Immature natural killer cell (primary cell): Measurements from ENCODE around the gene NXPH4. TPM values are rescaled to one million over a fixed set of nuclear protein-coding genes. Genes with fewer than 3 reads are reported as not detected.

Experiments
- DNase-seq, 3 donors: peaks; one replicate each; pipeline ENCODE4 v3.0.0; 2022; ENCODE audit warnings: mixed read lengths in 1 of 3
- H3K27ac Mint-ChIP-seq, 6 donors: one replicate each; pipeline ENCODE4 v1.8.0; 2020; ENCODE audit warnings: mixed read lengths in 6 of 6, mild to moderate bottlenecking in 5 of 6, inconsistent platforms in 4 of 6, moderate library complexity in 3 of 6
- H3K27me3 Mint-ChIP-seq, 3 donors: one replicate each; pipeline ENCODE4 v1.8.0; 2020 to 2021; ENCODE audit warnings: low read depth in 3 of 3, mild to moderate bottlenecking in 3 of 3, mixed read lengths in 3 of 3, moderate library complexity in 3 of 3, inconsistent platforms in 1 of 3
- H3K36me3 Mint-ChIP-seq, 3 donors: one replicate each; pipeline ENCODE4 v1.8.0; 2020; ENCODE audit warnings: mixed read lengths in 3 of 3, inconsistent platforms in 2 of 3, mild to moderate bottlenecking in 2 of 3
- H3K4me1 Mint-ChIP-seq, 2 donors: one replicate each; pipeline ENCODE4 v1.8.0; 2020; ENCODE audit warnings: inconsistent platforms in 2 of 2, mild to moderate bottlenecking in 2 of 2, mixed read lengths in 2 of 2, moderate library complexity in 1 of 2
- H3K4me3 Mint-ChIP-seq, 5 donors: one replicate each; pipeline ENCODE4 v1.8.0; 2020; ENCODE audit warnings: mild to moderate bottlenecking in 5 of 5, mixed read lengths in 5 of 5, inconsistent platforms in 3 of 5, moderate library complexity in 3 of 5
- H3K9me3 Mint-ChIP-seq, 6 donors: one replicate each; pipeline ENCODE4 v1.8.0; 2020; ENCODE audit warnings: mild to moderate bottlenecking in 6 of 6, mixed read lengths in 6 of 6, inconsistent platforms in 4 of 6, moderate library complexity in 3 of 6
- polyA plus RNA-seq, 3 donors: library from polyadenylated mRNA; unstranded; fragments of 300-500 nt; fragmentation: Illumina TruSeq; gene quantifications; one replicate each; pipeline ENCODE4 v1.2.3, GENCODE V29; 2021

NXPH4 gene
- polyA plus RNA-seq, 3 donors from 2014 or later, result not detected

DNA sequence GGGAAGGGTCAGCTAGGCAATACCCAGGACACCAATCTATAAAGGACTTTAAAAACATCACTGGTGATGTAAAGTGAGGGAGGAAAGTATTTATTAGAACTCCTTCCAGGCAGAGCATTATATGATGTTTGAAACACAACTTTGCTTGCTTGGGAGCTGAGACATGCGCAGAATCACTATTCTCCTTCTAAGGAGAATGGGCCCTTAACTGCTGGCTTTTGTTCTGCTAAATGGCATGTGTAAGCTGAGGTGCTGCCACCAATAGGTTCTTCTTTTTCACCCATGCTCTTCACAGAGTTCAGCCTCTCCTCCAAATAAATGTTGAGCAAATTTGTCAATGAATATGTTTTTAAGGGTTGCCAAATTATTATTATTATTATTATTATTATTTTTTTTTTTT lies 30.4 kb downstream of the NXPH4 start:
- H3K4me1 Mint-ChIP-seq, result peaks cover 19 to 21% of the 10 kb centered on the region in 2 donors
- H3K36me3 Mint-ChIP-seq, result peaks cover 0 to 9% (median 0%) of the 10 kb centered on the region in 3 donors
- no peak overlapping the region for H3K4me3 Mint-ChIP-seq
- no peak for DNase-seq
- H3K27ac Mint-ChIP-seq, result no peak overlapping the region
- peaks cover 7 to 20% (median 15%) of the 10 kb centered on the region in 3 donors for H3K27me3 Mint-ChIP-seq
- H3K9me3 Mint-ChIP-seq, result no peaks in the 10 kb centered on the region

DNA sequence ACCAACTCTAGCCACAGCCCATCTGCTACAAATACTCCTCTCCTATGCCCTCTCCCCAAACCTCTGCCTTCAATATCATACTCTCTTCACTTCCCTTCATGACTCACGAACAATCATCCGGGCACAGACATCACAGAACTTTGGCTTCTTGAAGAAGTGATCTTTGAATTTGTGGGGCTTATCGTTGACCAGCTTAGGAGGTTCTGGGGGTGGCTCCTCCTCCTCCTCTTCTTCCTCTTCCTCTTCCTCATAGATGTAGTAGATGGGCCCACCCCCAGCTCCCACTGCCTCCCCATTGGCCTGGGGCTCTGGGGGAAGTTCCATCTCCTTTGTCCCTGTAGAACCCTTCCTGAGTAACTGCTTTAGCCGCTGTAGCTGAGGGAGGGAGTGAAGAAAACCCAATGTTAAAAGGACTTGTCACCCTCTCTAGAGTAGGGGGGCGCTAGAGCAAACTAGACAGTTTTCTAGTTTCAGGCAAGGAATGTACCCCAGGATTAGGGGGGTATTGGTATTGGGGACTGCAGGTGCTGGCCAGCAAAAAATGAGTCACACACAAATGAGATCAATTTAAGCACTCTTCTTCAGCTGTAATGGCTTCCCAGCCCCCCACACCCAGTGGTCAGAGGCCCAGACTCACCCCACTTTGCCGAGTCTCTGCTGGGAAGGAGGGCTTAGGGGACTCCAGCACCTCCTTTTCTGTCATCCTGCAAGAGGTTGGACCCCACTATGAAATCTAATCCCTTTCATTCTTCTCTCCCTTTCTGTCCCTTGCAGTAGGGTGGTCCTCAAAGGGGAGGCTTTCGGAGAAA lies 32.5 kb downstream of the NXPH4 start:
- Mint-ChIP-seq H3K4me1 (peaks cover 1 to 4% of the 10 kb centered on the region in 2 donors), H3K27me3 (peaks cover 1 to 5% (median 2%) of the 10 kb centered on the region in 3 donors), H3K27ac (peak overlapping the region in 1 of 6 donors; percentile 21), H3K9me3 (no peaks in the 10 kb centered on the region), H3K4me3 (no peak overlapping the region), H3K36me3 (peaks cover 4 to 12% (median 8%) of the 10 kb centered on the region in 3 donors)
- no peak for DNase-seq

DNA sequence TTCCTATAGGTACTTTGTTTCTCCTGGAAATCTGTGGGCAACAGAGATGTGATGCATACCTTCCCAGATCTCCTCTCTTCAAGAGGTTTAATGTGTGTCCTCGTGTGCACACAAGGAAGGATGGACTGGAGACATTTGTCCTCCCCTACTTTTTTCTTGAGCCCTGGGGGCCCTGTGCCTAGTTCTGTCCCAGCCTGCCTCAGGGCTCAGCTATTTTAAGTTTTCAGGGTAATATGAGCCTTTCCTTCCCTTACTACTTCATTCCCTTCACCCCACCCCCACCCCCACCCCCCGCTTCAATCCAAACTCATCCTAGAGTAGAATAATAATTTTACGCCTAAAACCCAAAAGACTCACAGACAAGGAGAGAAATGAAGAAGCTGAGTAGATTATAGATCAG lies 33.9 kb downstream of the NXPH4 start:
- H3K36me3 Mint-ChIP-seq, result peaks cover 8 to 12% (median 8%) of the 10 kb centered on the region in 3 donors
- H3K27ac Mint-ChIP-seq, result peak overlapping the region in 1 of 6 donors; percentile 11
- no peak overlapping the region for H3K4me3 Mint-ChIP-seq
- H3K27me3 Mint-ChIP-seq, result peaks cover 0 to 3% (median 2%) of the 10 kb centered on the region in 3 donors
- H3K9me3 Mint-ChIP-seq, result no peaks in the 10 kb centered on the region
- DNase-seq, result no peak
- H3K4me1 Mint-ChIP-seq, result no peaks in the 10 kb centered on the region

DNA sequence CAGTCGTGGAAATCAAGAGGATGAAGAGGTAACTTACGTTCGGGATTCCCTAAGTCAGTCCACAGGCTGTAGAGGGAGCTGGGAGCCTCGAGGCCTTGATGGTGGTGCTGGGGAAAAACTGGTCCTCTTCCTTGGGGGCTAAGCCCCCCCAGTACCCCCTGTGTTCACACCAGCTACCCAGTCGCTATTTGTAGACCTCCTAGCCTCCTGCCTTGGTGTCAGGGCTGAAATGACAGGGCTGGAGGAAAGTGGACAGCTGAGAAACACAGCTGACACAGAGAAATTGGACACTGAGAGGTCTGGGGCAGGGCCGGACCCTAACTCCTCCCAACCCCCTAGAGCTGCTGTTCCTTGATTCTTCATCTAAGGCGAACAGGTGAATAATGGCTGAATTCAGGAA lies 34.4 kb downstream of the NXPH4 start, which contains the start of gene STAC3:
TSS of gene STAC3 (minus strand) at position 232 of the 400 bp plus-strand sequence. CDS start 1,551 bp downstream, outside the sequence.
- Mint-ChIP-seq H3K27ac (peak within 1 kb of the TSS in 1 of 6 donors; percentile 11), H3K4me3 (no peak within 1 kb of the TSS), H3K27me3 (peaks cover 0 to 3% (median 2%) of the 10 kb centered on the region in 3 donors), H3K9me3 (no peaks in the 10 kb centered on the region), H3K4me1 (no peaks in the 10 kb centered on the region), H3K36me3 (peaks cover 8 to 12% (median 11%) of the 10 kb centered on the region in 3 donors)
- DNase-seq, result no peak

DNA sequence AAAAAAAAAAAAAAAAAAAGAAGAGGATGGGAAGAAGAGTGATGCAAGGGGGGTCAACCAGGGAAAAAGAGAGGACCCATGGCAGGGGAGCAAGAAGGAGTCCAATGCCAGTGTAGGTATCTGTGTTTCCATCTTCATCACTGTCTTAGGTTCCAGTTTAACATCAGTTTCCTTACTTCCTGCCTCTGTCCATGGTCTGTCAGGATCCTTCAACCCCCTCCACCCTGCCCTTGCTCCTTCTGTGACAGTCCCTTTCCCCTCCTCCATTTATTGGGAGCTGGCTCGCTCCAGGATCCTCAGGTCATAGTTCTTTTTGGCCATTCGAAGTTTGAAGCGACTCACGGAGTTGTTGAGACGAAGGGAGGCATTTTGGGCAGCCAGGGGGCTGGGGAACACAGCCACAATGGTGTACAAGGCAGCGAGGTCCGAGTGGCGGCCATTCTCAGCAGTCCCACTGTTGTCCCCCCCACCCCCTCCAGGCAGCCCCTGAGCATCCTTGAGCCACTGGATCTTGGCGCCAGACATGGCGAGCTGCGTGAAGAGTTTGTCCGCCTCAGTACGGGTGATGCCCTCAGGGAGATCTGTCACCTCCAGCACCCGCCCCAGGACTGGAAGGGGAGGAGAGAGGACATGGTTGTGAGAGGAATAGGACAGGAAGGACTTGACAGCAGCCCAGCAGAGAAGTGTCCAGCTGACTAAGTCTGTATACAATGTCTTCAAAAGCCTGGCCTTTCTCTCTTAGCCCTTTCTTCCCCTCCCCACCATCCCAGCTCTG lies 38.1 kb downstream of the NXPH4 start:
- peaks cover 7 to 35% (median 17%) of the 10 kb centered on the region in 3 donors for H3K36me3 Mint-ChIP-seq
- no peaks in the 10 kb centered on the region for H3K4me1 Mint-ChIP-seq
- no peak overlapping the region for H3K4me3 Mint-ChIP-seq
- no peak for DNase-seq
- H3K27ac Mint-ChIP-seq, result no peak overlapping the region
- H3K9me3 Mint-ChIP-seq, result no peaks in the 10 kb centered on the region
- H3K27me3 Mint-ChIP-seq, result peaks cover 0 to 3% (median 0%) of the 10 kb centered on the region in 3 donors

DNA sequence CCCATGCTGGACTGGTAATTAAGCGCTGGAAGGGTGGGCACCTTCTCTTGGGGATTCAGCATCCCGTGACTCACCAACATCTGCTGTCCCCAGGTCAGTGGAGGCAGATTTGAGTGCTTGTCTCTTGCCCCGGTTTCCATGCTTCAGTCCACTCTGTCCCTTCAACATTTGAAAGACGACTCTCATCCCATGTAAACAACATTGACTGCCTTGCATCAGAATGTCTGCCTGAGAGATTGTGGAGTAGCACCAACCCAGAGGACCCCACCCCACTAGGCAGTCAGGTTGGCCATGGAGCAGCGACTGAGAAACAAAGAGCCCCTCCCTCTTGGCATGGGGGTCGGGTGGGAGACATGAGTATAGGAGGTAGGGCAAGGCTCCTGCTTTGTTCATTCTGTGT lies 39.3 kb downstream of the NXPH4 start:
- no peaks in the 10 kb centered on the region for H3K9me3 Mint-ChIP-seq
- no peak overlapping the region for H3K4me3 Mint-ChIP-seq
- H3K4me1 Mint-ChIP-seq, result no peaks in the 10 kb centered on the region
- peaks cover 7 to 44% (median 24%) of the 10 kb centered on the region in 3 donors for H3K36me3 Mint-ChIP-seq
- H3K27ac Mint-ChIP-seq, result no peak overlapping the region
- H3K27me3 Mint-ChIP-seq, result no peaks in the 10 kb centered on the region
- DNase-seq, result no peak

DNA sequence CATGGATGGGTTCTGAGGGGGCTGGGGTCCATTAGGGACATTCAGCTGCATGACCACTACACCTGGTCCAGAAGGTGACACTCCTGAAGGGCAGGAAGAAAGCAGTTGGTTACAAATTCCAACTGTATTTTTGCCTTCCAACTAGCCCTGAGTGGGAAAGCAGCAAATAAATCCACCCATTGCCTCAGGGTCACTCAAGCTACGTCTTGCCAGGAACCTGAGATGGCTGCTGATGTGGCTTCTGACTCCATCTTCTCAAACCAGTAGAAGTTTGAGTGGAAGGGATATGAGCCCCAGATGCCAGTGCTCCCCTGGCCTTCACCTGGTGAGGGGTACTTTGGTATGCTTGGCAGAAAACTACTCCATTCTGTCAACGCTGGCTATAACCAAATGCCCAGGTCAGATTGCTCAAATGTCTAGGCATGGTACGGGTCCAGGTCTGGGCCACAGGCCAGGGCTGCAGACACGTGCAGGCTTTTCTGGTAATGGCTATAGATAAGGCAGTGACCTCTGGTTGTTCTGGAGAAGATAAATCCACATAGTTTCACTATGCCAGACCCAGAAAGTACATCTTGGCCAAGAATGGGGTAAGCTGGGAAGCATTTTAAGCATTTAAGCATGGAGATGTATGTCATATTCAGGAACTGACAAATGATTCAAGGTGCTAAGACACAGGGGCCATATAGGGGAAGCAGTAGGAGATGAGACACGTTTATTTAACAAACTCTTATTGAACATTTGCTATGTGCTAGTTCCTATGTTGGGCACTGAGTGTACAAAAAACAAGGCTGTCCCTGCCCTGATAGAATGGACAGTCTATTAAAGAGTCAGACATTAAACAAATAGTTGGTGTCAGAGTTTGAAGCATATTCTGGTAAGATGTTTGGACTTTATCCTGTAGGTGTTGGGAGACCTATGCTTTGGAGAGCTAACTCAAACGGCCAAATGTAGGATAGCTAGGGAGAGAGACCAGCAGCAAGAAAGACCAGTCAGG lies 42.7 kb downstream of the NXPH4 start:
- Mint-ChIP-seq H3K27ac (no peak overlapping the region), H3K36me3 (peaks cover 4 to 54% (median 20%) of the 10 kb centered on the region in 3 donors)
- no peak for DNase-seq

DNA sequence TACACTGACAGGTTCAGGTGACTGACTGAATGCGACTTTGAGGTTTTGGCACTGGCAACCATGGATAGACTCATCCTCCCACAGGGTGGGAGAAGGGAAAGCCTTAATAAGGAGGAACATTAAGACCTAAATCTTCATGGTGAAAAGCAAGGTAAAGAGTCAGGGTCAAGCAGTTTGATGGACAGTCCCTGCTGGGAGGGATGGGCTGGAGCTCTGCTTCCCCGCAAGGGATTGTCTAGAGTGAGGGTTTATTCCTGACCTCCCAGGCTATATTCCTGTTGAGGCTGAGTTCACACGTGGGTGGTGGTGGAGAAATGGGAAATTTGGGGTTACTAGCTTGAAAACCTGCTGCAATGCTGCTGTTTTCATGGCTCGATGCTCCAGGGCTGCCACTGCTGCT lies 43.8 kb downstream of the NXPH4 start:
- DNase-seq, result no peak
- peaks cover 2 to 11% of the 10 kb centered on the region in 2 donors for H3K4me1 Mint-ChIP-seq
- H3K27ac Mint-ChIP-seq, result no peak overlapping the region
- no peak overlapping the region for H3K4me3 Mint-ChIP-seq
- H3K9me3 Mint-ChIP-seq, result no peaks in the 10 kb centered on the region
- H3K27me3 Mint-ChIP-seq, result peaks cover 0 to 5% (median 0%) of the 10 kb centered on the region in 3 donors
- H3K36me3 Mint-ChIP-seq, result peaks cover 12 to 58% (median 20%) of the 10 kb centered on the region in 3 donors

More for the DNA sequence above, 42.7 kb downstream of the NXPH4 start:
- no peaks in the 10 kb centered on the region for H3K9me3 Mint-ChIP-seq
- no peak overlapping the region for H3K4me3 Mint-ChIP-seq
- peaks cover 0 to 5% (median 0%) of the 10 kb centered on the region in 3 donors for H3K27me3 Mint-ChIP-seq
- H3K4me1 Mint-ChIP-seq, result peaks cover 2 to 11% of the 10 kb centered on the region in 2 donors

DNA sequence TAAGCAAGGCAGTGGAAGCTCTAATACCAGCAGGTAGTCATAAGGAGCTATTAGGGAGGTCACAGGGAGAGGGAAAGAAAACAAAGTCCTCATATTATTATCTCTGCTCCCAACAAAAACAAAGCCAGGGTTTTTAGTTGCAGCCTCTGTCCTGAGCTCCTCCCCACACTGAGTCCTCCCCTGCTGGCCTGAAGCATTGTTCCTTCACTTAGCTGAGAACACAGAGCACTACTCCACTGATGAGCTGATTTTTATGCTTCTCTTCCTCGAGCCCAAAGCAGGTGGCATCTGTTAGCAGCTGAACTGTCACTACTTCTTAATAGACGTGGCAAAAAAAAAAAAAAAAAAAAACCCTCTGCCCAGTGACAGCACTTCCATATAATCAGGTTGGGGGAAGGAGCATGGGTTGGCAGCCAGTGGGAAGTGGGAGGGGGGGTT lies 44.9 kb downstream of the NXPH4 start:
- no peak overlapping the region for H3K4me3 Mint-ChIP-seq
- H3K36me3 Mint-ChIP-seq, result peaks cover 12 to 49% (median 20%) of the 10 kb centered on the region in 3 donors
- peak overlapping the region in 1 of 6 donors; percentile 33 for H3K27ac Mint-ChIP-seq
- peaks cover 0 to 5% (median 0%) of the 10 kb centered on the region in 3 donors for H3K27me3 Mint-ChIP-seq
- H3K4me1 Mint-ChIP-seq, result peaks cover 2 to 11% of the 10 kb centered on the region in 2 donors
- H3K9me3 Mint-ChIP-seq, result no peaks in the 10 kb centered on the region
- DNase-seq, result no peak

DNA sequence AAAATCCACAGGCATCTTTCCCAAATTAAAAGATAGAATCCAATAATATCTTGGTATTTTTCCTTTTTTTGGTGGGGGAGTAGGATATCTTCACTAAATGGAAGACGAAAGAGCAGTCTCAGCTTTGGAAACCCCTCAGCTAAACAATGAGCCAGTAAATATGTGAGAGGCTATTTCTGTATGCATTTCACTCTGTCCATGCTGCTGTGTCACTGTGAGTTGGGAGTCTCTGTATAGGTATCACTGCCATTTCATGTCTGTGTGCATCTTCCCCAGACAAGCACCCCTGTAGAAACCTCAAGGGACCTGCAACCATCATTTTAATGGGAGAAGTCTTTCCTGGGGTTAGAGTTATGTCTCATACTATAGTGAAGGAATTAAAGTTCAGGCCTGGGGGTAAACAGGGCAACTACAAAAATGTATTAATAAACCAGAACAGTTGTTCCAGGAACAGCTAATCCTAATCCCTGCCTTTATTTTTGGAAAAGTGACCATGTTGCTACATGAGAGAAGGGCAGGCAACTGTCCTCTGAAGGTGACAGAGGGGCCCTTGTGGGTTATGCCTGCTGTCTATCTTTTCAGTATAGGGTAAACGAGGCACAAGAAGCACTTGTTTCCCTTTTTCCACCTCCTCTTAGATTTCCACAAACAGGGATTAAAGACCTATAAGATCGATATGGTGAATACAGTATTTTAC lies 45.7 kb downstream of the NXPH4 start:
- peaks cover 0 to 5% (median 0%) of the 10 kb centered on the region in 3 donors for H3K27me3 Mint-ChIP-seq
- H3K9me3 Mint-ChIP-seq, result no peaks in the 10 kb centered on the region
- peaks cover 2 to 11% of the 10 kb centered on the region in 2 donors for H3K4me1 Mint-ChIP-seq
- DNase-seq, result no peak
- no peak overlapping the region for H3K27ac Mint-ChIP-seq
- no peak overlapping the region for H3K4me3 Mint-ChIP-seq
- peaks cover 13 to 48% (median 20%) of the 10 kb centered on the region in 3 donors for H3K36me3 Mint-ChIP-seq

DNA sequence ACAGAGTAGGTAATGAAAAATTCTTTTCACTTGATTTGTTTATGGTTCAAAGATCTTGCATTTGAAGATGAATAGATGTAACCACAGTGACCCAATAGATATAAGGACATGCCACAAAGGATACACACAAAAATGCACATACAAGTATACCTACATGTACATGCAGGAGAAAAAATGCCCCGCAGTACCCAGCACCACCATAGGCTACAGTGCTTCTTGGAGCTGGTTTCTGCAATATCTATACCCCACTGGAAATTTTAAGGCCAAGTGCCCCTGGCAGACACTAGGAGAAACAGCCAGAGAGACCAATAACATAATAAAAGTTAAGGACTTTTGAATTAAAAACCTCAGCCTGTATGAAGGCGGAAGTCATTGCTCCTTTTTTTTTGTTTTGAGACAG lies 46.5 kb downstream of the NXPH4 start:
- no peak overlapping the region for H3K27ac Mint-ChIP-seq
- H3K9me3 Mint-ChIP-seq, result no peaks in the 10 kb centered on the region
- H3K27me3 Mint-ChIP-seq, result peaks cover 0 to 5% (median 0%) of the 10 kb centered on the region in 3 donors
- peaks cover 12 to 50% (median 20%) of the 10 kb centered on the region in 3 donors for H3K36me3 Mint-ChIP-seq
- no peak for DNase-seq
- H3K4me1 Mint-ChIP-seq, result peaks cover 2 to 11% of the 10 kb centered on the region in 2 donors
- H3K4me3 Mint-ChIP-seq, result no peak overlapping the region

DNA sequence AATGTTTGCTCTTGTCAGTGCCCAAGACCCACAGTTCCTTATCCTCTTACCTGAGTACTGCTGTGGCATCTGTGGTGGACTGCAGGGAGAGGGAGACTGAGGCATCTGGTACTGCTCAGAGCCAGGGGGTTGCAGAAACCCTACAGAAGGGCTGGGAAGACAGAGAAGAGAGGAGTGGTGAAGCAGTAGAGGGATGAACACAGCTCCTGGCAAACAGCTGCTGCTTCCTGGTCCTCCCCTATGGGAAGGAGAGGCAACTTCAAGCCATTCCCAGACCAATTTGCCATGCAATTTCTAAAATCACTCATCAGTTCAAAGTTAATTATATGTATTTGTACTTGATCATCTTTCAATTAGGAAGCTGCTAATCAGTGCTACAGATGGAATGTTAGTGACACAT lies 50.1 kb downstream of the NXPH4 start:
- H3K27me3 Mint-ChIP-seq, result peaks cover 0 to 5% (median 0%) of the 10 kb centered on the region in 3 donors
- peak overlapping the region in 2 of 6 donors; percentile 50 to 56 for H3K27ac Mint-ChIP-seq
- H3K36me3 Mint-ChIP-seq, result peaks cover 18 to 47% (median 28%) of the 10 kb centered on the region in 3 donors
- DNase-seq, result no peak
- H3K4me1 Mint-ChIP-seq, result peaks cover 2 to 11% of the 10 kb centered on the region in 2 donors
- no peaks in the 10 kb centered on the region for H3K9me3 Mint-ChIP-seq
- no peak overlapping the region for H3K4me3 Mint-ChIP-seq
